ENCODE results near the gene BRPF3.

BRPF3 gene

GRCh38 chr6:36263390-36264000, 67.0 kb downstream of the BRPF3 start:
- Mint-ChIP-seq H3K4me3 (no peak overlapping the region), H3K4me1 (ENCODE audit: low read depth) (no peaks in the 10 kb centered on the region), H3K36me3 (ENCODE audit: low read depth) (no peaks in the 10 kb centered on the region), H3K9me3 (peaks cover 7% of the 10 kb centered on the region), H3K27ac (no peak overlapping the region), H3K27me3 (ENCODE audit: low read depth) (peaks cover 47% of the 10 kb centered on the region)

GRCh38 chr6:36265744-36266143, 69.2 kb downstream of the BRPF3 start:
- Mint-ChIP-seq H3K4me3 (no peak overlapping the region), H3K27ac (no peak overlapping the region), H3K4me1 (ENCODE audit: low read depth) (no peaks in the 10 kb centered on the region), H3K9me3 (peaks cover 7% of the 10 kb centered on the region), H3K27me3 (ENCODE audit: low read depth) (peaks cover 37% of the 10 kb centered on the region), H3K36me3 (ENCODE audit: low read depth) (no peaks in the 10 kb centered on the region)

- H3K27me3 Mint-ChIP-seq (ENCODE audit: low read depth) = peaks cover 34% of the 10 kb centered on the region
- H3K36me3 Mint-ChIP-seq (ENCODE audit: low read depth) = no peaks in the 10 kb centered on the region
- H3K4me1 Mint-ChIP-seq (ENCODE audit: low read depth) = no peaks in the 10 kb centered on the region
- no peak overlapping the region for H3K4me3 Mint-ChIP-seq
- peaks cover 7% of the 10 kb centered on the region for H3K9me3 Mint-ChIP-seq
- H3K27ac Mint-ChIP-seq = no peak overlapping the region
Measured at GRCh38 chr6:36266913-36267644, 70.5 kb downstream of the BRPF3 start.

GRCh38 chr6:36267731-36268477, 71.4 kb downstream of the BRPF3 start:
- no peak overlapping the region for H3K27ac Mint-ChIP-seq
- no peaks in the 10 kb centered on the region for H3K4me1 Mint-ChIP-seq (ENCODE audit: low read depth)
- no peaks in the 10 kb centered on the region for H3K36me3 Mint-ChIP-seq (ENCODE audit: low read depth)
- peaks cover 30% of the 10 kb centered on the region for H3K27me3 Mint-ChIP-seq (ENCODE audit: low read depth)
- peaks cover 7% of the 10 kb centered on the region for H3K9me3 Mint-ChIP-seq
- H3K4me3 Mint-ChIP-seq = no peak overlapping the region

- peaks cover 30% of the 10 kb centered on the region for H3K27me3 Mint-ChIP-seq (ENCODE audit: low read depth)
- no peaks in the 10 kb centered on the region for H3K36me3 Mint-ChIP-seq (ENCODE audit: low read depth)
- no peak overlapping the region for H3K27ac Mint-ChIP-seq
- H3K4me1 Mint-ChIP-seq (ENCODE audit: low read depth) = no peaks in the 10 kb centered on the region
- H3K4me3 Mint-ChIP-seq = no peak overlapping the region
- peaks cover 7% of the 10 kb centered on the region for H3K9me3 Mint-ChIP-seq
Measured at GRCh38 chr6:36268478-36269275, 72.1 kb downstream of the BRPF3 start.

GRCh38 chr6:36269834-36270705, 73.5 kb downstream of the BRPF3 start, which contains the start of gene PNPLA1:
Gene PNPLA1 (plus strand): TSS chr6:36270060. CDS start chr6:36270460, 400 bp downstream.
- H3K4me1 Mint-ChIP-seq (ENCODE audit: low read depth) = no peaks in the 10 kb centered on the region
- peaks cover 7% of the 10 kb centered on the region for H3K9me3 Mint-ChIP-seq
- peaks cover 32% of the 10 kb centered on the region for H3K27me3 Mint-ChIP-seq (ENCODE audit: low read depth)
- H3K27ac Mint-ChIP-seq = no peak within 1 kb of the TSS
- H3K36me3 Mint-ChIP-seq (ENCODE audit: low read depth) = no peaks in the 10 kb centered on the region
- H3K4me3 Mint-ChIP-seq = no peak within 1 kb of the TSS

- Mint-ChIP-seq H3K36me3 (ENCODE audit: low read depth) (no peaks in the 10 kb centered on the region), H3K27me3 (ENCODE audit: low read depth) (peaks cover 30% of the 10 kb centered on the region), H3K9me3 (no peaks in the 10 kb centered on the region), H3K27ac (no peak overlapping the region), H3K4me1 (ENCODE audit: low read depth) (no peaks in the 10 kb centered on the region), H3K4me3 (no peak overlapping the region)
Measured at GRCh38 chr6:36272234-36272633, 75.7 kb downstream of the BRPF3 start.

GRCh38 chr6:36273067-36273466, 76.5 kb downstream of the BRPF3 start:
- Mint-ChIP-seq H3K4me3 (no peak overlapping the region), H3K27me3 (ENCODE audit: low read depth) (peaks cover 34% of the 10 kb centered on the region), H3K4me1 (ENCODE audit: low read depth) (no peaks in the 10 kb centered on the region), H3K9me3 (no peaks in the 10 kb centered on the region), H3K27ac (no peak overlapping the region), H3K36me3 (ENCODE audit: low read depth) (no peaks in the 10 kb centered on the region)

GRCh38 chr6:36273802-36274514, 77.4 kb downstream of the BRPF3 start:
- H3K36me3 Mint-ChIP-seq (ENCODE audit: low read depth) = no peaks in the 10 kb centered on the region
- no peak overlapping the region for H3K27ac Mint-ChIP-seq
- H3K27me3 Mint-ChIP-seq (ENCODE audit: low read depth) = peaks cover 40% of the 10 kb centered on the region
- no peaks in the 10 kb centered on the region for H3K9me3 Mint-ChIP-seq
- no peak overlapping the region for H3K4me3 Mint-ChIP-seq
- no peaks in the 10 kb centered on the region for H3K4me1 Mint-ChIP-seq (ENCODE audit: low read depth)

GRCh38 chr6:36276581-36277536, 80.3 kb downstream of the BRPF3 start:
- Mint-ChIP-seq H3K4me1 (ENCODE audit: low read depth) (no peaks in the 10 kb centered on the region), H3K27me3 (ENCODE audit: low read depth) (peaks cover 48% of the 10 kb centered on the region), H3K9me3 (no peaks in the 10 kb centered on the region), H3K36me3 (ENCODE audit: low read depth) (no peaks in the 10 kb centered on the region), H3K4me3 (no peak overlapping the region), H3K27ac (no peak overlapping the region)

- Mint-ChIP-seq H3K4me1 (ENCODE audit: low read depth) (no peaks in the 10 kb centered on the region), H3K27ac (no peak overlapping the region)
Measured at GRCh38 chr6:36277946-36278470, 81.5 kb downstream of the BRPF3 start.

GRCh38 chr6:36280467-36280866, 83.9 kb downstream of the BRPF3 start:
- no peak overlapping the region for H3K4me3 Mint-ChIP-seq
- no peaks in the 10 kb centered on the region for H3K9me3 Mint-ChIP-seq
- H3K36me3 Mint-ChIP-seq (ENCODE audit: low read depth) = no peaks in the 10 kb centered on the region
- no peaks in the 10 kb centered on the region for H3K4me1 Mint-ChIP-seq (ENCODE audit: low read depth)
- peaks cover 60% of the 10 kb centered on the region for H3K27me3 Mint-ChIP-seq (ENCODE audit: low read depth)
- no peak overlapping the region for H3K27ac Mint-ChIP-seq

More at GRCh38 chr6:36277946-36278470, 81.5 kb downstream of the BRPF3 start:
- Mint-ChIP-seq H3K9me3 (no peaks in the 10 kb centered on the region), H3K36me3 (ENCODE audit: low read depth) (no peaks in the 10 kb centered on the region), H3K27me3 (ENCODE audit: low read depth) (peaks cover 52% of the 10 kb centered on the region), H3K4me3 (no peak overlapping the region)

All from T-helper 1 cell treated with Interleukin-12 subunit alpha and Interleukin-12 subunit beta and Interleukin-4 antibody, amounts not matched to agents 30 μg/mL and 1 μg/mL, for 36 hours (primary cell).